DMS114 treated with DMSO at 0.1 percent for 48 hours (cell line): ENCODE measurements around the gene YARS2.

Experiments used
- DNase-seq: peaks from one replicate; lab custom pipeline; 2025; ENCODE audit not compliant: unreplicated experiment; lab: John Stamatoyannopoulos, UW

YARS2 gene

GRCh38 chr12:32755654-32756475 is at the start of gene YARS2:
Gene YARS2, minus strand, starts transcription at chr12:32755897. Its CDS starts 23 bp downstream, at chr12:32755874.
- peak; percentile 97 for DNase-seq

GRCh38 chr12:32804301-32804700 is 48.6 kb upstream of the YARS2 start:
- DNase-seq = no peak

GRCh38 chr12:32801269-32801980 is 45.7 kb upstream of the YARS2 start:
- DNase-seq = no peak

- no peak for DNase-seq
These were observed 38.6 kb upstream of the YARS2 start for GRCh38 chr12:32794281-32794680.

GRCh38 chr12:32789916-32790315 is 34.2 kb upstream of the YARS2 start:
- no peak for DNase-seq

- no peak for DNase-seq
These were observed 33.7 kb upstream of the YARS2 start for GRCh38 chr12:32789446-32789845.

- DNase-seq = no peak
These were observed 32.7 kb upstream of the YARS2 start for GRCh38 chr12:32788405-32788804.

- DNase-seq = no peak
These were observed 29.9 kb upstream of the YARS2 start for GRCh38 chr12:32785557-32785956.

- DNase-seq = no peak
These were observed 27.3 kb upstream of the YARS2 start for GRCh38 chr12:32783029-32783428.

- no peak for DNase-seq
These were observed 24.4 kb upstream of the YARS2 start for GRCh38 chr12:32780071-32780470.

GRCh38 chr12:32777691-32778175 is 22.0 kb upstream of the YARS2 start:
- no peak for DNase-seq

- DNase-seq = no peak
These were observed 21.5 kb upstream of the YARS2 start for GRCh38 chr12:32777159-32777558.

- no peak for DNase-seq
These were observed 20.6 kb upstream of the YARS2 start for GRCh38 chr12:32776258-32776657.

- no peak for DNase-seq
These were observed 18.0 kb upstream of the YARS2 start for GRCh38 chr12:32773691-32774090.

GRCh38 chr12:32770141-32770540 is 14.4 kb upstream of the YARS2 start:
- DNase-seq = no peak

GRCh38 chr12:32768518-32768917 is 12.8 kb upstream of the YARS2 start:
- DNase-seq = no peak

- DNase-seq = no peak
These were observed 10.2 kb upstream of the YARS2 start for GRCh38 chr12:32765906-32766305.

GRCh38 chr12:32761716-32762115 is 6.0 kb upstream of the YARS2 start:
- no peak for DNase-seq

- no peak for DNase-seq
These were observed 1.5 kb upstream of the YARS2 start for GRCh38 chr12:32757157-32757556.

- DNase-seq = no peak
These were observed 874 bp upstream of the YARS2 start for GRCh38 chr12:32756476-32757066.

GRCh38 chr12:32755051-32755653 is 545 bp downstream of the YARS2 start:
- DNase-seq = peak; percentile 26
